SK-N-MC (cell line): ENCODE data around the gene CAMK1D.

Experiments used
- EZH2 ChIP-seq: fragments of 200-600 bp; sonication (generic); IDR thresholded peaks from one replicate; pipeline ENCODE4 v1.6.1; 2017; ENCODE audit warnings: antibody characterized with exemption
- POLR2AphosphoS5 ChIP-seq: IDR thresholded peaks from 2 replicates; pipeline ENCODE4 v1.6.1; 2012; ENCODE audit warnings: mild to moderate bottlenecking, low read depth, low read length, borderline replicate concordance

GRCh38 chr10:12419262-12419847 lies 70.0 kb downstream of the CAMK1D start:
- TF ChIP-seq POLR2AphosphoS5: no peak
- no peak for TF ChIP-seq EZH2
